Neuronal stem cell (in vitro differentiated cells): Measurements from ENCODE around the gene STK32C.

Experiments used
- DNase-seq: peaks from one replicate; pipeline ENCODE4 v3.0.0-alpha.2; 2013; ENCODE audit warnings: low spot score
- H2AFZ ChIP-seq: one replicate; pipeline ENCODE4 v1.6.1; 2013; ENCODE audit warnings: mild to moderate bottlenecking, low read length, inconsistent platforms
- H2AK5ac ChIP-seq: 2 replicates; pipeline ENCODE4 v1.6.1; 2013; ENCODE audit warnings: low read depth, mild to moderate bottlenecking, inconsistent platforms, low read length, moderate library complexity, mixed read lengths
- H2BK120ac ChIP-seq: 2 replicates; pipeline ENCODE4 v1.6.1; 2013; ENCODE audit warnings: low read depth, mild to moderate bottlenecking, inconsistent platforms, low read length, moderate library complexity, mixed read lengths
- H2BK12ac ChIP-seq: one replicate; pipeline ENCODE4 v1.6.1; 2013; ENCODE audit warnings: low read length, inconsistent platforms
- H2BK15ac ChIP-seq: 2 replicates; pipeline ENCODE4 v1.6.1; 2013; ENCODE audit warnings: mild to moderate bottlenecking, low read length, inconsistent platforms, mixed read lengths
- H2BK5ac ChIP-seq: one replicate; pipeline ENCODE4 v1.6.1; 2013; ENCODE audit warnings: inconsistent platforms, mild to moderate bottlenecking, low read length, moderate library complexity
- H3K14ac ChIP-seq: one replicate; pipeline ENCODE4 v1.6.1; 2013; ENCODE audit warnings: low read length, inconsistent platforms
- H3K18ac ChIP-seq: 2 replicates; pipeline ENCODE4 v1.6.1; 2013; ENCODE audit warnings: low read length, inconsistent platforms
- H3K23ac ChIP-seq: 2 replicates; pipeline ENCODE4 v1.6.1; 2013; ENCODE audit warnings: low read depth, mild to moderate bottlenecking, mixed read lengths, low read length, inconsistent platforms; ENCODE audit not compliant: poor library complexity
- H3K27ac ChIP-seq: replicated peaks from 3 replicates; pipeline ENCODE4 v1.5.1; 2013; ENCODE audit warnings: low read length, inconsistent platforms
- H3K27me3 ChIP-seq, 3 experiments: 2 replicates each; pipeline ENCODE4 v1.6.1; 2013; ENCODE audit warnings: low read length in 3 of 3, mild to moderate bottlenecking in 2 of 3, inconsistent platforms in 1 of 3, low read depth in 1 of 3, mixed read lengths in 1 of 3, moderate library complexity in 1 of 3; ENCODE audit not compliant: control insufficient read depth in 3 of 3, insufficient read depth in 3 of 3
- H3K36me3 ChIP-seq, 2 donors: replicated peaks in 1 of 2; 2 replicates each; pipeline ENCODE4 v1.6.1; 2013; ENCODE audit warnings: low read length in 2 of 2; ENCODE audit not compliant: control insufficient read depth in 2 of 2, insufficient read depth in 2 of 2
- H3K4ac ChIP-seq: 2 replicates; pipeline ENCODE4 v1.6.1; 2013; ENCODE audit warnings: inconsistent platforms, mild to moderate bottlenecking, low read length, moderate library complexity
- H3K4me1 ChIP-seq, 2 donors: 1 replicate in 1 of 2; 2 replicates in 1 of 2; pipeline ENCODE4 v1.6.1; 2013; ENCODE audit warnings: low read length in 2 of 2, low read depth in 1 of 2; ENCODE audit not compliant: control insufficient read depth in 2 of 2, insufficient read depth in 1 of 2
- H3K4me2 ChIP-seq: one replicate; pipeline ENCODE4 v1.6.1; 2013; ENCODE audit warnings: mild to moderate bottlenecking, low read length, inconsistent platforms; ENCODE audit not compliant: insufficient read depth, poor library complexity, severe bottlenecking
- H3K4me3 ChIP-seq, 2 donors: 2 replicates each; pipeline ENCODE4 v1.5.1; 2013; ENCODE audit warnings: low read length in 2 of 2, mild to moderate bottlenecking in 2 of 2, inconsistent platforms in 1 of 2, moderate library complexity in 1 of 2
- H3K79me1 ChIP-seq: one replicate; pipeline ENCODE4 v1.6.1; 2013; ENCODE audit warnings: low read depth, mild to moderate bottlenecking, inconsistent platforms, low read length, moderate library complexity
- H3K9ac ChIP-seq: one replicate; pipeline ENCODE4 v1.6.1; 2013; ENCODE audit warnings: mild to moderate bottlenecking, low read depth, low read length, inconsistent platforms; ENCODE audit not compliant: poor library complexity
- H3K9me3 ChIP-seq, 2 donors: replicated peaks in 1 of 2; 2 replicates each; pipeline versions ENCODE3 to v1.6.1; 2013; ENCODE audit warnings: low read length in 2 of 2, mild to moderate bottlenecking in 2 of 2, inconsistent platforms in 1 of 2, low read depth in 1 of 2, mixed read lengths in 1 of 2, moderate library complexity in 1 of 2; ENCODE audit not compliant: control insufficient read depth in 2 of 2, insufficient read depth in 1 of 2
- H4K8ac ChIP-seq: one replicate; pipeline ENCODE4 v1.6.1; 2013; ENCODE audit warnings: low read depth, mild to moderate bottlenecking, inconsistent platforms, low read length, moderate library complexity
- H4K91ac ChIP-seq: one replicate; pipeline ENCODE4 v1.6.1; 2013; ENCODE audit warnings: low read length, low read depth, mild to moderate bottlenecking, inconsistent platforms; ENCODE audit not compliant: poor library complexity
- WGBS, 2 donors: extraction: QIAGEN DNeasy Blood & Tissue Kit; methylation state at CpG; one replicate each; pipeline ENCODE4 v1.1.7; 2013; ENCODE audit warnings: missing lambda C conversion rate in 2 of 2, mixed read lengths in 1 of 2; ENCODE audit not compliant: insufficient read length in 2 of 2, insufficient replicate concordance in 1 of 2; ENCODE audit errors: extremely low coverage in 2 of 2; 5-methylcytosine and 5-hydroxymethylcytosine counted together

STK32C gene

DNA sequence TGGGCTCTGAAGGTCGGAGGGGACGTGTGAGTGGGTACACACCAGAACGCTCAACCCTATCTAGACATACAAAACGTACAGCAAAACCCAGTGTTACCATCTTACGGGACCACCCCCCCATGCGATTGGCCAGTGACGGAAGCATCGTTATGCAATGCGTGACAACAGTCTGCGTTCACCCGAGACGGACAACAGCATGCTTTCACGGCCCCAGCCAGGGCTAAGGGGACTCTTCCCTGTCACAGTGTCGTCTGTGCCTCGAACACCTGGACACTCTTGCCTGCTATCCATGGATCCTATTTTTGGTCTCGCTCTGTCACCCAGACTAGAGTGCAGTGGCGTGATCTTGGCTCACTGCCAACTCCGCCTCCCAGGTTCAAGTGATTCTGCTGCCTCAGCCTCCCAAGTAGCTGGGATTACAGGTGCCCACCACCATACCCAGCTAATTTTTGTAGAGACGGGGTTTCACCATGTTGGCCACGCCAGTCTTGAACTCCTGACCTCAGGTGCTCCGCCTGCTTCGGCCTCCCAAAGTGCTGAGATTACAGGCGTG, 97.7 kb downstream of the STK32C start:
- no peak overlapping the region for H2BK12ac ChIP-seq
- no peak overlapping the region for H4K8ac ChIP-seq
- no peak overlapping the region for H3K4me3 ChIP-seq
- peaks cover 2 to 6% of the 10 kb centered on the region in 2 donors for H3K36me3 ChIP-seq
- H2AFZ ChIP-seq, result no peak overlapping the region
- no peak overlapping the region for H2AK5ac ChIP-seq
- no CpG with 5 or more reads among the region's 23 CpGs for WGBS, 2 donors
- H3K4me1 ChIP-seq, result no peaks in the 10 kb centered on the region
- no peak overlapping the region for H2BK15ac ChIP-seq
- H2BK120ac ChIP-seq, result no peak overlapping the region
- DNase-seq, result no peak
- no peak overlapping the region for H3K23ac ChIP-seq
- peak overlapping the region; percentile 47 for H3K14ac ChIP-seq
- no peak overlapping the region for H3K9ac ChIP-seq
- H4K91ac ChIP-seq, result no peak overlapping the region
- no peak overlapping the region for H3K4me2 ChIP-seq
- H2BK5ac ChIP-seq, result no peak overlapping the region
- no peak overlapping the region for H3K18ac ChIP-seq
- no peak overlapping the region for H3K27ac ChIP-seq
- H3K9me3 ChIP-seq, result peaks cover 0 to 14% of the 10 kb centered on the region in 2 donors
- H3K79me1 ChIP-seq, result no peaks in the 10 kb centered on the region
- H3K27me3 ChIP-seq, result no peaks in the 10 kb centered on the region
- H3K4ac ChIP-seq, result no peak overlapping the region

DNA sequence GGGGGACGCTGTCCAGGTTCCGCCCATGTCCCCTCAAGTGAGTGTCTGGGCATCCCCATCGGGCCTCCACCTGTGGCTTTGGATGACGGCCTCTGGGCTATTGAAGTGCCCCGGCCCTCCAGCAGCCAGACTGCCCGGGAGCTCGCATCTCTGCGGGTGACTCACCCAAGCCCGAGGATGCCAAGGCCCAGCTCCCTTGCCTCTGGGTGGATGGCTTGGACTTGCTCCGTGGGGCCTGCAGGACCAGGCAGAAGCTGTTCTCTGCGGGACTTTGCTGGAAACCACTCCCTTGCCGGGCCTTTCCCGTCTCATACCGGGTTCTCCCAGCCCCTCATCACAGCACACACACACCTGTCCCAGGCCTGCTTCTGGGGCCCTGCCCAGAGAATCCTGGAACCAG, 98.6 kb downstream of the STK32C start:
- H2BK12ac ChIP-seq, result no peak overlapping the region
- no peak overlapping the region for H3K27ac ChIP-seq
- peaks cover 2 to 15% of the 10 kb centered on the region in 2 donors for H3K36me3 ChIP-seq
- H3K9me3 ChIP-seq, result peaks cover 0 to 14% of the 10 kb centered on the region in 2 donors
- H4K8ac ChIP-seq, result no peak overlapping the region
- no peaks in the 10 kb centered on the region for H3K4me1 ChIP-seq
- H2AFZ ChIP-seq, result no peak overlapping the region
- H3K4ac ChIP-seq, result no peak overlapping the region
- H3K4me3 ChIP-seq, result no peak overlapping the region
- no peak overlapping the region for H3K23ac ChIP-seq
- no peak overlapping the region for H2BK120ac ChIP-seq
- DNase-seq, result no peak
- no peak overlapping the region for H2BK15ac ChIP-seq
- H4K91ac ChIP-seq, result no peak overlapping the region
- no peak overlapping the region for H2BK5ac ChIP-seq
- H2AK5ac ChIP-seq, result no peak overlapping the region
- H3K18ac ChIP-seq, result no peak overlapping the region
- H3K27me3 ChIP-seq, result no peaks in the 10 kb centered on the region
- H3K4me2 ChIP-seq, result no peak overlapping the region
- H3K79me1 ChIP-seq, result no peaks in the 10 kb centered on the region
- no CpG with 5 or more reads among the region's 14 CpGs for WGBS, 2 donors
- H3K9ac ChIP-seq, result no peak overlapping the region
- H3K14ac ChIP-seq, result no peak overlapping the region

DNA sequence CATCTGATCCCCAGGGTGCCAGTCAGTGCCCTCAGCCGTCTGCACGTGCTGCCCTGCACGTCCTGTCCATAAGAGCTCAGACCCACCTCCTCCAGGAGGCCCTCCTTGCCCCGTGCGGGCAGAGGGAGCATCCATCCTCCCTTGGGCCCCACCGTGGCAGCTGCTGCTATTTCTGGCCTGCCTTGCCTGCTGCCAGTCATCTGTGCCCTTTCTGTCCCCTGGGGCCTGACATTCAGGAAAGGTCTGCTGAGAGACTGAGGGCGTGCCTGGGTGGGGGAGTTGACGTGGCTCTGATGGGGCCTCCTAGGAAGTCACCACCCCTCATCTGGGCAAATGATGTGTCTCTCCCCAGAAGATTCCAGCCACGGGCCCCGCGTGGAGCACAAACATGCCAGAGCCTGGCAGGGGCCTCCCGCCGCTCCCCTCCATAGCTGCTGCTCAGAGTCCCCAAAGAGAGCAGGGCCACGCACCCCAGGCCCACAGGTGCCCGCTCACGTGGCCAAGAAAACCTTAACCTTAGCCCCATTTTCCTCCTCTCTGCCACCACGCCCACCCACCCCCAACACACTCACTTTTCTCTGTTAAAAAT, 99.2 kb downstream of the STK32C start:
- Histone ChIP-seq H2BK5ac (no peak overlapping the region), H2BK15ac (no peak overlapping the region)
- WGBS, 2 donors, result no CpG with 5 or more reads among the region's 17 CpGs

GRCh38 chr10:132207536-132208461, 100.0 kb downstream of the STK32C start:
- Histone ChIP-seq H3K27me3 (no peaks in the 10 kb centered on the region), H3K36me3 (peaks cover 3 to 28% of the 10 kb centered on the region in 2 donors), H3K18ac (peak overlapping the region; percentile 83), H3K27ac (no peak overlapping the region), H3K14ac (peak overlapping the region; percentile 83), H4K91ac (no peak overlapping the region), H3K79me1 (no peaks in the 10 kb centered on the region), H2AFZ (no peak overlapping the region), H2BK5ac (no peak overlapping the region), H2BK12ac (no peak overlapping the region), H3K4me1 (no peaks in the 10 kb centered on the region), H3K4ac (peak overlapping the region; percentile 48), H4K8ac (no peak overlapping the region), H3K4me2 (no peak overlapping the region), H2BK120ac (no peak overlapping the region), H3K4me3 (no peak overlapping the region), H3K23ac (peak overlapping the region; percentile 25), H2AK5ac (no peak overlapping the region), H3K9ac (peak overlapping the region; percentile 34), H3K9me3 (peaks cover 0 to 2% of the 10 kb centered on the region in 2 donors), H2BK15ac (no peak overlapping the region)
- no CpG with 5 or more reads among the region's 48 CpGs for WGBS, 2 donors
- DNase-seq, result no peak

More for the DNA sequence above, 99.2 kb downstream of the STK32C start:
- no peak overlapping the region for H2AFZ ChIP-seq
- H3K27ac ChIP-seq, result no peak overlapping the region
- no peak overlapping the region for H2BK12ac ChIP-seq
- H4K8ac ChIP-seq, result no peak overlapping the region
- no peak overlapping the region for H3K4me3 ChIP-seq
- no peak for DNase-seq
- H3K4ac ChIP-seq, result no peak overlapping the region
- H3K4me1 ChIP-seq, result no peaks in the 10 kb centered on the region
- no peak overlapping the region for H2BK120ac ChIP-seq
- peak overlapping the region; percentile 83 for H3K14ac ChIP-seq
- peaks cover 3 to 20% of the 10 kb centered on the region in 2 donors for H3K36me3 ChIP-seq
- no peak overlapping the region for H3K9ac ChIP-seq
- H3K9me3 ChIP-seq, result peaks cover 0 to 9% of the 10 kb centered on the region in 2 donors
- H4K91ac ChIP-seq, result no peak overlapping the region
- H3K18ac ChIP-seq, result peak overlapping the region; percentile 5
- H2AK5ac ChIP-seq, result no peak overlapping the region
- H3K79me1 ChIP-seq, result no peaks in the 10 kb centered on the region
- H3K27me3 ChIP-seq, result no peaks in the 10 kb centered on the region
- H3K4me2 ChIP-seq, result no peak overlapping the region
- no peak overlapping the region for H3K23ac ChIP-seq
